ENCODE data around the gene ZSCAN22. TPM values are rescaled to one million over a fixed set of nuclear protein-coding genes. Genes with fewer than 3 reads are reported as not detected.

The ZSCAN22 gene
- total RNA-seq, 1 experiment from 2014 or later: 4.6 TPM

DNA sequence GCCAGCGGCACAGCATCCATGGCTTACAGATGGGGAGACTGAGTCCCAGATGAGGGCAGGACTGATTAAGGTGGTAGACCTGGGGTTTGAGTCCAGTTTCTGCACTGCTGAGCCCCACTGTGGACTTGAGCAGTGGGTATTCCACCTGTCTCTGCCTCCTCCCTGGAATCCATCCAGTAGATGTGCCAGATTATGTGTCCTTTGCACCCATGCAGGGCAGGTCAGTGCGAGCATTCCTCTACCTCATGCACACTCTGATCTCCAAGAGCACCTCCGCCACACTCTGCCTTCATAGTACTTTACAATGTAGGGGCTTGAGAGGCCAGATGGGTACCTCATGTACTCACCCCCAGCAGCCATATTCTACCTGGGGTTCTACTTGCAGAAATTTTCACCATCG lies 10.0 kb downstream of the ZSCAN22 start:
- RAD21 ChIA-PET (ENCODE audit: low non-redundant PET in 1 of 2, low total read pairs in 2 of 2, uncharacterized antibody in 2 of 2, unreplicated experiment in 2 of 2): no interaction called here
- Histone ChIP-seq H3K27me3 (ENCODE audit: insufficient read depth, low read length) (no peaks in the 10 kb centered on the region), H3K4me1 (ENCODE audit: control insufficient read depth in 1 of 2, insufficient read depth in 2 of 2, low read length in 2 of 2) (no peaks in the 10 kb centered on the region), H3K4me2 (ENCODE audit: low read length) (no peak overlapping the region), H3K79me2 (ENCODE audit: insufficient read depth, low read length) (no peaks in the 10 kb centered on the region), H3K36me3 (ENCODE audit: control insufficient read depth in 1 of 2, insufficient read depth in 2 of 2, low read length in 2 of 2) (peaks cover 0 to 21% of the 10 kb centered on the region in 2 experiments; a peak in 1 of 4 replicates), H3K4me3 (replicated peaks in 1 of 2; ENCODE audit: low read depth in 1 of 2, low read length in 2 of 2) (no peak overlapping the region), H3K9me3 (ENCODE audit: control insufficient read depth in 1 of 2, insufficient read depth in 1 of 2, low read depth in 1 of 2, low read length in 2 of 2) (peaks cover 0 to 4% of the 10 kb centered on the region in 2 experiments; a peak in 1 of 4 replicates), H3K9me2 (ENCODE audit: insufficient read depth) (no peaks in the 10 kb centered on the region), H3K27ac (ENCODE audit: low read depth, low read length) (no peak overlapping the region), H4K20me1 (ENCODE audit: insufficient read depth) (no peaks in the 10 kb centered on the region), H2AFZ (ENCODE audit: low read depth, low read length, poor library complexity, severe bottlenecking) (no peak overlapping the region), H3K9ac (ENCODE audit: low read length) (no peak overlapping the region)
- POLR2A ChIA-PET: no interaction called here
- no TSS peak for BruUV-seq (replicated peaks)
- intact Hi-C loops (cut with micrococcal nuclease): no loop called here
- CTCF ChIA-PET: no interaction called here
- no peak for ATAC-seq
- no peak for TF ChIP-seq MAX (IDR thresholded peaks at IDR 0.05)
- TF ChIP-seq ZNF274 (IDR thresholded peaks at IDR 0.05; ENCODE audit: low read depth, low read length): no peak
- no peak for TF ChIP-seq EZH2phosphoT487 (IDR thresholded peaks at IDR 0.05; ENCODE audit: borderline replicate concordance)
- TF ChIP-seq, protein P1, sequence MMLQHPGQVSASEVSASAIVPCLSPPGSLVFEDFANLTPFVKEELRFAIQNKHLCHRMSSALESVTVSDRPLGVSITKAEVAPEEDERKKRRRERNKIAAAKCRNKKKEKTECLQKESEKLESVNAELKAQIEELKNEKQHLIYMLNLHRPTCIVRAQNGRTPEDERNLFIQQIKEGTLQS (IDR thresholded peaks at IDR 0.05): no peak
- no peak for TF ChIP-seq POLR2A (IDR thresholded peaks at IDR 0.05; ENCODE audit: borderline replicate concordance, extremely low read depth, insufficient read depth, insufficient read length)
- no peak for TF ChIP-seq JUND (IDR thresholded peaks at IDR 0.05)
- TF ChIP-seq, protein P2, sequence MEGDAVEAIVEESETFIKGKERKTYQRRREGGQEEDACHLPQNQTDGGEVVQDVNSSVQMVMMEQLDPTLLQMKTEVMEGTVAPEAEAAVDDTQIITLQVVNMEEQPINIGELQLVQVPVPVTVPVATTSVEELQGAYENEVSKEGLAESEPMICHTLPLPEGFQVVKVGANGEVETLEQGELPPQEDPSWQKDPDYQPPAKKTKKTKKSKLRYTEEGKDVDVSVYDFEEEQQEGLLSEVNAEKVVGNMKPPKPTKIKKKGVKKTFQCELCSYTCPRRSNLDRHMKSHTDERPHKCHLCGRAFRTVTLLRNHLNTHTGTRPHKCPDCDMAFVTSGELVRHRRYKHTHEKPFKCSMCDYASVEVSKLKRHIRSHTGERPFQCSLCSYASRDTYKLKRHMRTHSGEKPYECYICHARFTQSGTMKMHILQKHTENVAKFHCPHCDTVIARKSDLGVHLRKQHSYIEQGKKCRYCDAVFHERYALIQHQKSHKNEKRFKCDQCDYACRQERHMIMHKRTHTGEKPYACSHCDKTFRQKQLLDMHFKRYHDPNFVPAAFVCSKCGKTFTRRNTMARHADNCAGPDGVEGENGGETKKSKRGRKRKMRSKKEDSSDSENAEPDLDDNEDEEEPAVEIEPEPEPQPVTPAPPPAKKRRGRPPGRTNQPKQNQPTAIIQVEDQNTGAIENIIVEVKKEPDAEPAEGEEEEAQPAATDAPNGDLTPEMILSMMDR (IDR thresholded peaks at IDR 0.05 in 2 of 3, conservative IDR thresholded peaks at IDR 0.05 in 1 of 3; ENCODE audit: borderline replicate concordance in 1 of 3, insufficient read depth in 1 of 3, low read depth in 2 of 3, low read length in 2 of 3): no peak
- TF ChIP-seq TCF7L2 (IDR thresholded peaks at IDR 0.05; ENCODE audit: borderline replicate concordance, extremely low read depth, insufficient read depth, insufficient read length): no peak
- TF ChIP-seq ELF1 (IDR thresholded peaks at IDR 0.05; ENCODE audit: borderline replicate concordance, low read depth): no peak
- TF ChIP-seq, protein P3, sequence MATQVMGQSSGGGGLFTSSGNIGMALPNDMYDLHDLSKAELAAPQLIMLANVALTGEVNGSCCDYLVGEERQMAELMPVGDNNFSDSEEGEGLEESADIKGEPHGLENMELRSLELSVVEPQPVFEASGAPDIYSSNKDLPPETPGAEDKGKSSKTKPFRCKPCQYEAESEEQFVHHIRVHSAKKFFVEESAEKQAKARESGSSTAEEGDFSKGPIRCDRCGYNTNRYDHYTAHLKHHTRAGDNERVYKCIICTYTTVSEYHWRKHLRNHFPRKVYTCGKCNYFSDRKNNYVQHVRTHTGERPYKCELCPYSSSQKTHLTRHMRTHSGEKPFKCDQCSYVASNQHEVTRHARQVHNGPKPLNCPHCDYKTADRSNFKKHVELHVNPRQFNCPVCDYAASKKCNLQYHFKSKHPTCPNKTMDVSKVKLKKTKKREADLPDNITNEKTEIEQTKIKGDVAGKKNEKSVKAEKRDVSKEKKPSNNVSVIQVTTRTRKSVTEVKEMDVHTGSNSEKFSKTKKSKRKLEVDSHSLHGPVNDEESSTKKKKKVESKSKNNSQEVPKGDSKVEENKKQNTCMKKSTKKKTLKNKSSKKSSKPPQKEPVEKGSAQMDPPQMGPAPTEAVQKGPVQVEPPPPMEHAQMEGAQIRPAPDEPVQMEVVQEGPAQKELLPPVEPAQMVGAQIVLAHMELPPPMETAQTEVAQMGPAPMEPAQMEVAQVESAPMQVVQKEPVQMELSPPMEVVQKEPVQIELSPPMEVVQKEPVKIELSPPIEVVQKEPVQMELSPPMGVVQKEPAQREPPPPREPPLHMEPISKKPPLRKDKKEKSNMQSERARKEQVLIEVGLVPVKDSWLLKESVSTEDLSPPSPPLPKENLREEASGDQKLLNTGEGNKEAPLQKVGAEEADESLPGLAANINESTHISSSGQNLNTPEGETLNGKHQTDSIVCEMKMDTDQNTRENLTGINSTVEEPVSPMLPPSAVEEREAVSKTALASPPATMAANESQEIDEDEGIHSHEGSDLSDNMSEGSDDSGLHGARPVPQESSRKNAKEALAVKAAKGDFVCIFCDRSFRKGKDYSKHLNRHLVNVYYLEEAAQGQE (IDR thresholded peaks at IDR 0.05; ENCODE audit: low read depth): no peak
- no peak for TF ChIP-seq EGR1 (IDR thresholded peaks at IDR 0.05; ENCODE audit: low read depth)
- TF ChIP-seq POLR2AphosphoS5 (IDR thresholded peaks at IDR 0.05; ENCODE audit: low read depth, low read length): no peak
- no peak for TF ChIP-seq RAD21 (IDR thresholded peaks at IDR 0.05; ENCODE audit: low read depth)
- TF ChIP-seq EZH2 (IDR thresholded peaks at IDR 0.05): no peak
- TF ChIP-seq FOSL1 (IDR thresholded peaks at IDR 0.05; ENCODE audit: low read depth): no peak
- TF ChIP-seq SP1 (IDR thresholded peaks at IDR 0.05; ENCODE audit: low read depth): no peak
- TF ChIP-seq SRF (IDR thresholded peaks at IDR 0.05; ENCODE audit: low read depth): no peak
- TF ChIP-seq SIN3A (IDR thresholded peaks at IDR 0.05; ENCODE audit: low read depth): no peak
- TF ChIP-seq ZFX (IDR thresholded peaks at IDR 0.05): no peak
- no peak for TF ChIP-seq CEBPB (IDR thresholded peaks at IDR 0.05; ENCODE audit: low read depth)
- no peak for DNase-seq (ENCODE audit: low read depth, low spot score)
